GM23338 (cell line): ENCODE data around the gene KCNH6. TPM values are rescaled to one million over a fixed set of nuclear protein-coding genes. Genes with fewer than 3 reads are reported as not detected.

Experiments
- ATAC-seq: fragments of 200-7000 bp; cut with Tn5 transposase; 3 replicates; pipeline ENCODE4 v1.9.1; 2020
- DNase-seq: peaks from one replicate; pipeline ENCODE4 v3.0.0-alpha.2; 2015; ENCODE audit warnings: low spot score
- H2AFZ ChIP-seq: fragments of 200-600 bp; sonication (generic); 2 replicates; pipeline ENCODE4 v1.8.0; 2016; ENCODE audit warnings: antibody characterized with exemption, mild to moderate bottlenecking, moderate library complexity
- H3F3A ChIP-seq: fragments of 200-600 bp; sonication (generic); replicated peaks from 2 replicates; pipeline ENCODE4 v1.8.0; 2017; ENCODE audit warnings: antibody characterized with exemption, mixed run types, low read depth
- H3K27ac ChIP-seq: fragments of 200-600 bp; sonication (generic); 2 replicates; pipeline ENCODE4 v1.6.1; 2016; ENCODE audit warnings: low read depth
- H3K27me3 ChIP-seq: fragments of 200-600 bp; sonication (generic); 2 replicates; pipeline ENCODE4 v1.8.0; 2016; ENCODE audit warnings: mild to moderate bottlenecking, mixed run types, moderate library complexity; ENCODE audit not compliant: insufficient read depth
- H3K36me3 ChIP-seq: fragments of 200-600 bp; sonication (generic); 2 replicates; pipeline ENCODE4 v1.8.0; 2016; ENCODE audit warnings: mild to moderate bottlenecking; ENCODE audit not compliant: insufficient read depth
- H3K4me1 ChIP-seq: fragments of 200-600 bp; sonication (generic); 2 replicates; pipeline ENCODE4 v1.8.0; 2016; ENCODE audit warnings: mild to moderate bottlenecking, moderate library complexity; ENCODE audit not compliant: insufficient read depth
- H3K4me2 ChIP-seq: fragments of 200-600 bp; sonication (generic); 2 replicates; pipeline ENCODE4 v1.7.1; 2017; ENCODE audit warnings: mixed run types
- H3K4me3 ChIP-seq: fragments of 200-600 bp; sonication (generic); 2 replicates; pipeline ENCODE4 v1.6.1; 2016; ENCODE audit warnings: mixed run types
- H3K79me2 ChIP-seq: fragments of 200-600 bp; sonication (generic); replicated peaks from 2 replicates; pipeline ENCODE4 v1.8.0; 2017; ENCODE audit warnings: mild to moderate bottlenecking; ENCODE audit not compliant: insufficient read depth
- H3K9me2 ChIP-seq: fragments of 200-600 bp; sonication (generic); 2 replicates; pipeline ENCODE4 v1.8.0; 2017; ENCODE audit not compliant: insufficient read depth
- H4K20me1 ChIP-seq: fragments of 200-600 bp; sonication (generic); replicated peaks from 2 replicates; pipeline ENCODE4 v1.8.0; 2017; ENCODE audit warnings: mild to moderate bottlenecking; ENCODE audit not compliant: insufficient read depth
- H3K27ac Mint-ChIP-seq: 2 replicates; pipeline ENCODE4 v1.8.0; 2020; ENCODE audit warnings: inconsistent platforms, mild to moderate bottlenecking, moderate library complexity, mixed read lengths
- H3K27me3 Mint-ChIP-seq: 3 replicates; pipeline ENCODE4 v1.8.0; 2022; ENCODE audit warnings: low read depth, mild to moderate bottlenecking, moderate library complexity, mixed read lengths, inconsistent platforms; ENCODE audit not compliant: insufficient read depth, poor library complexity
- H3K36me3 Mint-ChIP-seq: 3 replicates; pipeline ENCODE4 v1.8.0; 2021; ENCODE audit warnings: low read depth, mild to moderate bottlenecking, inconsistent platforms, moderate library complexity, mixed read lengths
- H3K4me1 Mint-ChIP-seq: 3 replicates; pipeline ENCODE4 v1.8.0; 2020; ENCODE audit warnings: mild to moderate bottlenecking, inconsistent platforms, mixed read lengths
- H3K4me3 Mint-ChIP-seq: 3 replicates; pipeline ENCODE4 v1.8.0; 2021; ENCODE audit warnings: moderate library complexity, mild to moderate bottlenecking, inconsistent platforms, mixed read lengths
- H3K9me3 Mint-ChIP-seq: 3 replicates; pipeline ENCODE4 v1.8.0; 2020; ENCODE audit warnings: moderate library complexity, mild to moderate bottlenecking, inconsistent platforms, mixed read lengths
- EZH2 ChIP-seq: fragments of 200-600 bp; sonication (generic); IDR thresholded peaks from one replicate; pipeline ENCODE4 v1.8.0; 2017; ENCODE audit warnings: antibody characterized with exemption, mild to moderate bottlenecking, low read depth; ENCODE audit not compliant: unreplicated experiment
- EZH2phosphoT487 ChIP-seq: fragments of 200-600 bp; sonication (generic); IDR thresholded peaks from one replicate; pipeline ENCODE4 v1.8.1; 2018; ENCODE audit warnings: antibody characterized with exemption; ENCODE audit not compliant: unreplicated experiment
- JUNB ChIP-seq: IDR thresholded peaks from one replicate; pipeline ENCODE4 v1.6.1; 2016; ENCODE audit warnings: antibody characterized with exemption; ENCODE audit not compliant: unreplicated experiment
- ZNF114 ChIP-seq: fragments of 250-450 bp; sonication (Bioruptor Pico); IDR thresholded peaks from 2 replicates; pipeline ENCODE4 v1.5.0; 2020; ENCODE audit warnings: mild to moderate bottlenecking, moderate library complexity
- polyA plus RNA-seq: library from polyadenylated mRNA; unstranded; fragments of >200 nt; fragmentation: Nextera tagmentation; extraction: Ambion mirVana; gene quantifications from 2 replicates; pipeline ENCODE4 v1.2.1, GENCODE V29; 2016
- total RNA-seq: library from RNA; depleted of rRNA; stranded (reverse); fragments of >200 nt; shearing (Covaris generic); gene quantifications from 2 replicates; pipeline ENCODE4 v1.2.3, GENCODE V29; 2014
- TF ChIP-seq, protein P1 (sequence below): fragments of 250-450 bp; sonication (Bioruptor Pico); IDR thresholded peaks from 2 replicates; pipeline ENCODE4 v1.5.0; 2020; ENCODE audit warnings: mild to moderate bottlenecking, moderate library complexity
- TF ChIP-seq, protein P2 (sequence below): IDR thresholded peaks from 2 replicates; pipeline ENCODE4 v1.6.1; 2016; ENCODE audit warnings: antibody characterized with exemption
- TF ChIP-seq, protein P3 (sequence below), 2 experiments: fragments of 200-600 bp in 1 of 2; sonication (generic) in 1 of 2; conservative IDR thresholded peaks; 2 replicates each; pipeline versions ENCODE4 v1.5.1 to v1.6.1; 2016 to 2017; ENCODE audit warnings: antibody characterized with exemption in 2 of 2, low read depth in 2 of 2, mild to moderate bottlenecking in 2 of 2, moderate library complexity in 1 of 2

Gene KCNH6
- total and polyA plus RNA-seq, 2 experiments from 2014 or later, result 1.3 to 2.8 TPM

DNA sequence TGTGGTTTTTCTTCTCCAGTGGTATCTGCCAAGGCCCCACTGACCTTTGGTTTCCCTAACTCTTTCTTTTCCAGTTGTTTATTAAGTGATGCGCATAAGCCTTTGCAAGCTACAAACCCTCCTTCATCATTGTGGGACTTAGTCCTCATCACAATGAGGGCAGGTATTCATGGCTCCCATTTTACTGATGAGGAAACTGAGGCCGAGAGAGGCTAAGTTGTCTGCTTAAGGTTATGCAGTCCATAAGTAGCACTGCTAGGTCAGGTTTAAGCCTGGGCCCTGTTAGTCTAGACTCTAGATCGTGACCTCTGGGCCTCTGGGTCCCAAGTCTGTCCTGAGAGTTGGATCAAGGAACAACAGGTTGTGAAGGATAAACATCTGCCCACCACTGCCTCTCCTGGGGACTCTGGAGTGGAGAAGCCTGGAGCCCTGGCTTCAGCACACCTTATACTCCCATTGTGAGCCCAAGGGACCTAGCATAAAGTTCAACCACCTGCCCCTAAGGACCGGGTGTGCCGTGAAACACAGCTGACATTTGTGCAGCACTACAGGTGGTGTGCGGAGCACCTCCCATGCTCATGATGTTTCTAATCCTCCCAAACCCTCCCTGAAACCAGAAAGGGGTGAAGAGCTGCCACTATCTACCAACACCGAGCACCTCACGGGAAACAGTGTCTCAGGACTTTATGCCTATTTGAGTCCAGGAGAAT, 5.2 kb upstream of the KCNH6 start (continued):
- TF ChIP-seq, protein P1, sequence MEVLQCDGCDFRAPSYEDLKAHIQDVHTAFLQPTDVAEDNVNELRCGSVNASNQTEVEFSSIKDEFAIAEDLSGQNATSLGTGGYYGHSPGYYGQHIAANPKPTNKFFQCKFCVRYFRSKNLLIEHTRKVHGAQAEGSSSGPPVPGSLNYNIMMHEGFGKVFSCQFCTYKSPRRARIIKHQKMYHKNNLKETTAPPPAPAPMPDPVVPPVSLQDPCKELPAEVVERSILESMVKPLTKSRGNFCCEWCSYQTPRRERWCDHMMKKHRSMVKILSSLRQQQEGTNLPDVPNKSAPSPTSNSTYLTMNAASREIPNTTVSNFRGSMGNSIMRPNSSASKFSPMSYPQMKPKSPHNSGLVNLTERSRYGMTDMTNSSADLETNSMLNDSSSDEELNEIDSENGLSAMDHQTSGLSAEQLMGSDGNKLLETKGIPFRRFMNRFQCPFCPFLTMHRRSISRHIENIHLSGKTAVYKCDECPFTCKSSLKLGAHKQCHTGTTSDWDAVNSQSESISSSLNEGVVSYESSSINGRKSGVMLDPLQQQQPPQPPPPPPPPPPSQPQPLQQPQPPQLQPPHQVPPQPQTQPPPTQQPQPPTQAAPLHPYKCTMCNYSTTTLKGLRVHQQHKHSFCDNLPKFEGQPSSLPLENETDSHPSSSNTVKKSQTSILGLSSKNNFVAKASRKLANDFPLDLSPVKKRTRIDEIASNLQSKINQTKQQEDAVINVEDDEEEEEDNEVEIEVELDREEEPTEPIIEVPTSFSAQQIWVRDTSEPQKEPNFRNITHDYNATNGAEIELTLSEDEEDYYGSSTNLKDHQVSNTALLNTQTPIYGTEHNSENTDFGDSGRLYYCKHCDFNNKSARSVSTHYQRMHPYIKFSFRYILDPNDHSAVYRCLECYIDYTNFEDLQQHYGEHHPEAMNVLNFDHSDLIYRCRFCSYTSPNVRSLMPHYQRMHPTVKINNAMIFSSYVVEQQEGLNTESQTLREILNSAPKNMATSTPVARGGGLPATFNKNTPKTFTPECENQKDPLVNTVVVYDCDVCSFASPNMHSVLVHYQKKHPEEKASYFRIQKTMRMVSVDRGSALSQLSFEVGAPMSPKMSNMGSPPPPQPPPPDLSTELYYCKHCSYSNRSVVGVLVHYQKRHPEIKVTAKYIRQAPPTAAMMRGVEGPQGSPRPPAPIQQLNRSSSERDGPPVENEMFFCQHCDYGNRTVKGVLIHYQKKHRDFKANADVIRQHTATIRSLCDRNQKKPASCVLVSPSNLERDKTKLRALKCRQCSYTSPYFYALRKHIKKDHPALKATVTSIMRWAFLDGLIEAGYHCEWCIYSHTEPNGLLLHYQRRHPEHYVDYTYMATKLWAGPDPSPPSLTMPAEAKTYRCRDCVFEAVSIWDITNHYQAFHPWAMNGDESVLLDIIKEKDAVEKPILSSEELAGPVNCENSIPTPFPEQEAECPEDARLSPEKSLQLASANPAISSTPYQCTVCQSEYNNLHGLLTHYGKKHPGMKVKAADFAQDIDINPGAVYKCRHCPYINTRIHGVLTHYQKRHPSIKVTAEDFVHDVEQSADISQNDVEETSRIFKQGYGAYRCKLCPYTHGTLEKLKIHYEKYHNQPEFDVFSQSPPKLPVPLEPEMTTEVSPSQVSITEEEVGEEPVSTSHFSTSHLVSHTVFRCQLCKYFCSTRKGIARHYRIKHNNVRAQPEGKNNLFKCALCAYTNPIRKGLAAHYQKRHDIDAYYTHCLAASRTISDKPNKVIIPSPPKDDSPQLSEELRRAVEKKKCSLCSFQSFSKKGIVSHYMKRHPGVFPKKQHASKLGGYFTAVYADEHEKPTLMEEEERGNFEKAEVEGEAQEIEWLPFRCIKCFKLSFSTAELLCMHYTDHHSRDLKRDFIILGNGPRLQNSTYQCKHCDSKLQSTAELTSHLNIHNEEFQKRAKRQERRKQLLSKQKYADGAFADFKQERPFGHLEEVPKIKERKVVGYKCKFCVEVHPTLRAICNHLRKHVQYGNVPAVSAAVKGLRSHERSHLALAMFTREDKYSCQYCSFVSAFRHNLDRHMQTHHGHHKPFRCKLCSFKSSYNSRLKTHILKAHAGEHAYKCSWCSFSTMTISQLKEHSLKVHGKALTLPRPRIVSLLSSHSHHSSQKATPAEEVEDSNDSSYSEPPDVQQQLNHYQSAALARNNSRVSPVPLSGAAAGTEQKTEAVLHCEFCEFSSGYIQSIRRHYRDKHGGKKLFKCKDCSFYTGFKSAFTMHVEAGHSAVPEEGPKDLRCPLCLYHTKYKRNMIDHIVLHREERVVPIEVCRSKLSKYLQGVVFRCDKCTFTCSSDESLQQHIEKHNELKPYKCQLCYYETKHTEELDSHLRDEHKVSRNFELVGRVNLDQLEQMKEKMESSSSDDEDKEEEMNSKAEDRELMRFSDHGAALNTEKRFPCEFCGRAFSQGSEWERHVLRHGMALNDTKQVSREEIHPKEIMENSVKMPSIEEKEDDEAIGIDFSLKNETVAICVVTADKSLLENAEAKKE (CRISPR knock-in tag), result no peak
- TF ChIP-seq, protein P2, sequence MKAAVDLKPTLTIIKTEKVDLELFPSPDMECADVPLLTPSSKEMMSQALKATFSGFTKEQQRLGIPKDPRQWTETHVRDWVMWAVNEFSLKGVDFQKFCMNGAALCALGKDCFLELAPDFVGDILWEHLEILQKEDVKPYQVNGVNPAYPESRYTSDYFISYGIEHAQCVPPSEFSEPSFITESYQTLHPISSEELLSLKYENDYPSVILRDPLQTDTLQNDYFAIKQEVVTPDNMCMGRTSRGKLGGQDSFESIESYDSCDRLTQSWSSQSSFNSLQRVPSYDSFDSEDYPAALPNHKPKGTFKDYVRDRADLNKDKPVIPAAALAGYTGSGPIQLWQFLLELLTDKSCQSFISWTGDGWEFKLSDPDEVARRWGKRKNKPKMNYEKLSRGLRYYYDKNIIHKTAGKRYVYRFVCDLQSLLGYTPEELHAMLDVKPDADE, result no peak
- TF ChIP-seq ZNF114 (CRISPR knock-in tag), result no peak

DNA sequence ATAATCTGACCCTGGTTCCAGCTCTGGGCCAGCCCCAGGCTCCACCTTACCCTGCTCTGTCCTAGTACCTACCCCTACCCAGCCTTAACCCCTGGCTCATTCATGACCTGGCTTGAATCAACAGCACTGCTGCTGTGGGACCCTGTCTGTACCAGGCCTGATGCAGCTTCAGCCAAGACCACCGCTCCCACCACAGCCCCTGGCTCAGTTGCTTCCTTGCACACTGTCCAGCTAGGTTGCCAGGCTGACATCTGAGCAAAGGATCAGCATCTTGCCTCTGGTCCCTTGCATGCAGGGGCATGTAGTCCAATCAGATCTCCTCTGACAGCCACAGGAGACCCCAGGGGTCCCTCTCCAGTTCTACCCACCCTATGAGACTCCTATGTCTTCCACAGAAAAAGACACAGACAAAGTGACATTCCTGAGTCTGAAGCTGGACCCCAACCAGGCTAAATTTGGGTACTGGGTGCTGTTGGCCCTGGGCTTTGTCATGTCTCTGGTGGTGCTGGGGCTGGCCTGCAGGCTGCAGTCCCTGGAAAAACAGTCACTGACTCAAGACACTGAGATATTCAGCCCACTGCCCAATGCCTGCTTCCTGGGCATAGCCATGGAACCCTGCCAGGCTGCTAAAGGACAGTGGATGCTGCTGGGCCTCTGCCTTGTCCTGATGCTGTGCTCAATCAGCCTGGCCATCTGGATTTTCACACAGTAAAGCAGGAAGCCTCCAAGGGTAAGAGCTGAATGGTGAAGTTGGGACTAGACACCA, 3.9 kb upstream of the KCNH6 start:
- H3K4me1 Mint-ChIP-seq, result peaks cover 27% of the 10 kb centered on the region
- Histone ChIP-seq H3K27ac (no peak overlapping the region), H3K79me2 (no peaks in the 10 kb centered on the region), H3K9me2 (no peaks in the 10 kb centered on the region), H3K27me3 (no peaks in the 10 kb centered on the region), H3K4me1 (0 out of 2 replicates have a peak, but pooled peaks cover 4% of the 10 kb centered on the region), H3K4me3 (no peak overlapping the region), H3F3A (no peaks in the 10 kb centered on the region), H3K4me2 (no peak overlapping the region), H2AFZ (no peak overlapping the region), H3K36me3 (no peaks in the 10 kb centered on the region), H4K20me1 (no peaks in the 10 kb centered on the region)
- H3K27ac Mint-ChIP-seq, result no peak overlapping the region
- DNase-seq, result no peak
- ATAC-seq, result no peak
- H3K4me3 Mint-ChIP-seq, result no peak overlapping the region
- H3K9me3 Mint-ChIP-seq, result no peaks in the 10 kb centered on the region; the same call in 2 of the 3 replicates
- H3K36me3 Mint-ChIP-seq, result no peaks in the 10 kb centered on the region
- peaks cover 9% of the 10 kb centered on the region for H3K27me3 Mint-ChIP-seq
- TF ChIP-seq EZH2, result no peak
- no peak for TF ChIP-seq EZH2phosphoT487
- TF ChIP-seq, protein P3, sequence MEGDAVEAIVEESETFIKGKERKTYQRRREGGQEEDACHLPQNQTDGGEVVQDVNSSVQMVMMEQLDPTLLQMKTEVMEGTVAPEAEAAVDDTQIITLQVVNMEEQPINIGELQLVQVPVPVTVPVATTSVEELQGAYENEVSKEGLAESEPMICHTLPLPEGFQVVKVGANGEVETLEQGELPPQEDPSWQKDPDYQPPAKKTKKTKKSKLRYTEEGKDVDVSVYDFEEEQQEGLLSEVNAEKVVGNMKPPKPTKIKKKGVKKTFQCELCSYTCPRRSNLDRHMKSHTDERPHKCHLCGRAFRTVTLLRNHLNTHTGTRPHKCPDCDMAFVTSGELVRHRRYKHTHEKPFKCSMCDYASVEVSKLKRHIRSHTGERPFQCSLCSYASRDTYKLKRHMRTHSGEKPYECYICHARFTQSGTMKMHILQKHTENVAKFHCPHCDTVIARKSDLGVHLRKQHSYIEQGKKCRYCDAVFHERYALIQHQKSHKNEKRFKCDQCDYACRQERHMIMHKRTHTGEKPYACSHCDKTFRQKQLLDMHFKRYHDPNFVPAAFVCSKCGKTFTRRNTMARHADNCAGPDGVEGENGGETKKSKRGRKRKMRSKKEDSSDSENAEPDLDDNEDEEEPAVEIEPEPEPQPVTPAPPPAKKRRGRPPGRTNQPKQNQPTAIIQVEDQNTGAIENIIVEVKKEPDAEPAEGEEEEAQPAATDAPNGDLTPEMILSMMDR (conservative IDR thresholded peaks at IDR 0.05; ENCODE audit: low read depth in 2 of 2), result no peak
- no peak for TF ChIP-seq JUNB
- TF ChIP-seq, protein P2, result no peak
